MCF 10A (cell line): Measurements from ENCODE around the gene GSKIP. TPM values are rescaled to one million over a fixed set of nuclear protein-coding genes. Genes with fewer than 3 reads are reported as not detected.

ENCODE experiments used
- BruUV-seq: library from RNA; stranded (reverse); fragments of 400-500 nt; replicated peaks from 2 replicates; lab custom pipeline; 2021; lab: Mats Ljungman, UMichigan
- CTCF ChIA-PET: fragments of 300-600 bp; sonication (Branson Sonifier 250); formaldehyde crosslinking; extraction: SDS; loops from one replicate; lab custom pipeline; 2021; ENCODE audit warnings: antibody characterized with exemption, inconsistent platforms; lab: Yijun Ruan, JAX
- POLR2A ChIA-PET: fragments of 300-600, 350-650 bp; sonication (Branson Sonifier 250); formaldehyde crosslinking; extraction: SDS; loops from one replicate; lab custom pipeline; 2020; ENCODE audit warnings: antibody characterized with exemption, inconsistent platforms; lab: Yijun Ruan, JAX
- DNase-seq: peaks from one replicate; pipeline ENCODE4 v3.0.0-alpha.2; 2018; ENCODE audit not compliant: unreplicated experiment
- H3K27ac Mint-ChIP-seq: one replicate; pipeline ENCODE4 v1.8.0; 2022; ENCODE audit warnings: mild to moderate bottlenecking, low read depth, mixed read lengths; ENCODE audit not compliant: unreplicated experiment
- H3K27me3 Mint-ChIP-seq: one replicate; pipeline ENCODE4 v1.8.0; 2022; ENCODE audit warnings: mixed read lengths; ENCODE audit not compliant: insufficient read depth, unreplicated experiment
- H3K36me3 Mint-ChIP-seq: one replicate; pipeline ENCODE4 v1.8.0; 2022; ENCODE audit warnings: mild to moderate bottlenecking, moderate library complexity, mixed read lengths; ENCODE audit not compliant: insufficient read depth, unreplicated experiment
- H3K4me1 Mint-ChIP-seq: one replicate; pipeline ENCODE4 v1.8.0; 2022; ENCODE audit warnings: mixed read lengths; ENCODE audit not compliant: insufficient read depth, unreplicated experiment
- H3K4me3 Mint-ChIP-seq: one replicate; pipeline ENCODE4 v1.8.0; 2022; ENCODE audit warnings: mild to moderate bottlenecking, moderate library complexity, mixed read lengths; ENCODE audit not compliant: unreplicated experiment
- H3K9me3 Mint-ChIP-seq: one replicate; pipeline ENCODE4 v1.8.0; 2022; ENCODE audit warnings: mixed read lengths; ENCODE audit not compliant: unreplicated experiment
- CTCF ChIP-seq: fragments of 200-600 bp; IDR thresholded peaks from one replicate; pipeline ENCODE4 v1.8.0; 2022; ENCODE audit warnings: antibody characterized with exemption, mild to moderate bottlenecking; ENCODE audit not compliant: unreplicated experiment
- intact Hi-C: fragments of 100-400 bp; cut with micrococcal nuclease; formaldehyde crosslinking; loops from 2 replicates; pipeline ENCODE4 v1.14.1; 2022
- total RNA-seq: library from RNA; stranded (reverse); gene quantifications from 2 replicates; pipeline ENCODE4 v1.2.3, GENCODE V29; 2022

The GSKIP gene
- total RNA-seq, 1 experiment from 2014 or later, result 19.8 TPM

DNA sequence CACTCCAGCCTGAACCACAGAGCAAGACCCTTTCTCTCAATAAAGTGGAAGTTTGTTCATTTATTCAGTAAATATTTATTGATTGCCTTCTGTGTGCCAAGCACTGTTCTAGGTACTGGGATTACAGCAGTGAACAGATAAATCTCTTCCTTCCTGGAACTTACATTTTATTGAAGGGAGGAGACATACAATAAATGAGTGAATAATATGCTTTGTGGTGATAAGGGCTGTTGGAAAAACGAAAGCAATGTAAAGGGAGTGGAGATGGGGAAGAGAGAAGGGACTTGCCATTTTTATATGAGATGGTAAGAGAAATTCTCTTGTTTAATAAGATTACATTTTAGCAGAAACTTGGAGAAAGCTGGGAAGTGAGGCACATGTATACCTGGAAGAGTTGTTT lies 1.6 kb downstream of the GSKIP start:
- ChIA-PET CTCF (no interaction called here), POLR2A (interaction anchor here (0.6 to 1.6 kb wide), 3 partner anchors 14 to 820 kb away, joined by 3 to 4 read pairs (median 3); no protein-coding TSS in a partner anchor)
- no TSS peak for BruUV-seq
- Mint-ChIP-seq H3K4me3 (peak overlapping the region; percentile 95), H3K4me1 (peaks cover 21% of the 10 kb centered on the region), H3K36me3 (no peaks in the 10 kb centered on the region), H3K27me3 (no peaks in the 10 kb centered on the region), H3K9me3 (no peaks in the 10 kb centered on the region), H3K27ac (no peak overlapping the region)
- TF ChIP-seq CTCF, result no peak
- intact Hi-C loops, result no loop called here
- DNase-seq, result no peak

DNA sequence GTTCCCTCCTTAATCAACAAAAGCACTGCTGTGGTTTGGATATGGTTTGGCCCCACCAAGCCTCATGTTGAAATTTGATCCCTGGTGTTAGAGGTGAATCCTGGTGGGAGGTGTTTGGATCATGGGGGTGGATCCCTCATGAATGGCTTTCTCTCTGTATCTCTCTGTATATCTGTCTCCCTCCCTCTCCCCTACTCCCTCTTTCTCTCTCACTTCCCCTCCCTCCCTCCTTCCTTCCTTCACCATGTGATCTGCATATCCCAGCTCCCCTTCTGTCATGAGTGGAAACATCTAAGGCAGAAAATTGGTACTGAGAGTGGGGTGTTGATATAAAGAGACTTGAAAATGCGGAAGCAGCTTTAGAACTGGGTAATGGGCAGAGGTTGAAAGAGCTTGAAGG lies 5.2 kb downstream of the GSKIP start:
- ChIA-PET POLR2A (interaction anchor here (0.7 to 1.2 kb wide), 3 partner anchors 23 to 135 kb away, joined by 3 read pairs; no protein-coding TSS in a partner anchor), CTCF (interaction anchor here (0.9 kb wide), 1 partner anchor 19 kb away, joined by 4 read pairs; no protein-coding TSS in a partner anchor)
- Mint-ChIP-seq H3K27me3 (no peaks in the 10 kb centered on the region), H3K36me3 (no peaks in the 10 kb centered on the region), H3K27ac (no peak overlapping the region), H3K9me3 (no peaks in the 10 kb centered on the region), H3K4me3 (no peak overlapping the region), H3K4me1 (peaks cover 14% of the 10 kb centered on the region)
- intact Hi-C loops, result no loop called here
- BruUV-seq, result no TSS peak
- DNase-seq, result no peak
- TF ChIP-seq CTCF, result no peak

DNA sequence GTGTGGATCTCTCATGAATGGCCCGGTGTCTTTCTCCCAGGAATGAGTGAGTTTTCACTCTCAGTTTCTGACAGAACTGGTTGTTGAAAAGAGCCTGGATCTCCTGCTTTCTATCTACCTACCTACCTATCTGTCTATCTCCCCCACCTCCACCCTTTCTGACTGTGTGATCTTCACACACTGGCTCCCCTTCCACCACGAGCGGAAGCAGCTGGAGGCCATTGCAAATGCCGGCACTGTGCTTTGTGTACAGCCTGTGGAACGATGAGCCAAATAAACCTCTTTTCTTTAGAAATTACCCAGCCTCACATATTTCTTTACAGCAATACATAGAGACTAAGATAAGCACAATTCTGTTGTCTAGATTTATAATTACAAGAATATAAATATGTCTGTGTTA lies 7.2 kb downstream of the GSKIP start:
- H3K4me1 Mint-ChIP-seq, result no peaks in the 10 kb centered on the region
- POLR2A ChIA-PET, result interaction anchor here (0.7 to 1.2 kb wide), 2 partner anchors 10 to 466 kb away, joined by 3 read pairs; no protein-coding TSS in a partner anchor
- TF ChIP-seq CTCF, result no peak

GRCh38 chr14:96373538-96373937 lies 10.2 kb downstream of the GSKIP start:
- no TSS peak for BruUV-seq
- no peak for DNase-seq
- TF ChIP-seq CTCF, result no peak
- H3K4me1 Mint-ChIP-seq, result peaks cover 8% of the 10 kb centered on the region
- peaks cover 5% of the 10 kb centered on the region for H3K36me3 Mint-ChIP-seq
- CTCF ChIA-PET, result no interaction called here
- H3K27me3 Mint-ChIP-seq, result no peaks in the 10 kb centered on the region
- H3K9me3 Mint-ChIP-seq, result no peaks in the 10 kb centered on the region
- intact Hi-C loops, result no loop called here
- no peak overlapping the region for H3K4me3 Mint-ChIP-seq
- no peak overlapping the region for H3K27ac Mint-ChIP-seq
- POLR2A ChIA-PET, result no interaction called here

More for the DNA sequence above, 7.2 kb downstream of the GSKIP start:
- Mint-ChIP-seq H3K9me3 (no peaks in the 10 kb centered on the region), H3K4me3 (no peak overlapping the region), H3K36me3 (peaks cover 5% of the 10 kb centered on the region), H3K27ac (no peak overlapping the region), H3K27me3 (no peaks in the 10 kb centered on the region)
- BruUV-seq, result no TSS peak
- DNase-seq, result no peak
- CTCF ChIA-PET, result interaction anchor here (0.8 kb wide), 1 partner anchor 14 kb away, joined by 3 read pairs; no protein-coding TSS in a partner anchor
- intact Hi-C loops, result no loop called here
